Skin of body (tissue), 1 donor: ENCODE data around the gene GAS7. TPM values are rescaled to one million over a fixed set of nuclear protein-coding genes. Genes with fewer than 3 reads are reported as not detected.

Experiments used
- total RNA-seq: library from RNA; depleted of rRNA; stranded (reverse); fragments of >200 nt; gene quantifications from one replicate; pipeline ENCODE4 v1.2.3, GENCODE V29; 2014

GAS7 gene
- total RNA-seq, 1 donor from 2014 or later = 60.8 TPM

Other genes starting within 250 kb of the GAS7 start
- under 0.01 TPM for gene MYH13, start 174.4 kb upstream of the GAS7 start, total RNA-seq
- 442 TPM for gene MYH8, start 223.3 kb upstream of the GAS7 start, total RNA-seq